ENCODE measurements around the gene PPARG.
"Not testable (repeated sequence)": the region's sequence is repeated elsewhere in the genome, so short reads cannot be mapped to it uniquely, and the experiment has no call there.

Gene PPARG

DNA sequence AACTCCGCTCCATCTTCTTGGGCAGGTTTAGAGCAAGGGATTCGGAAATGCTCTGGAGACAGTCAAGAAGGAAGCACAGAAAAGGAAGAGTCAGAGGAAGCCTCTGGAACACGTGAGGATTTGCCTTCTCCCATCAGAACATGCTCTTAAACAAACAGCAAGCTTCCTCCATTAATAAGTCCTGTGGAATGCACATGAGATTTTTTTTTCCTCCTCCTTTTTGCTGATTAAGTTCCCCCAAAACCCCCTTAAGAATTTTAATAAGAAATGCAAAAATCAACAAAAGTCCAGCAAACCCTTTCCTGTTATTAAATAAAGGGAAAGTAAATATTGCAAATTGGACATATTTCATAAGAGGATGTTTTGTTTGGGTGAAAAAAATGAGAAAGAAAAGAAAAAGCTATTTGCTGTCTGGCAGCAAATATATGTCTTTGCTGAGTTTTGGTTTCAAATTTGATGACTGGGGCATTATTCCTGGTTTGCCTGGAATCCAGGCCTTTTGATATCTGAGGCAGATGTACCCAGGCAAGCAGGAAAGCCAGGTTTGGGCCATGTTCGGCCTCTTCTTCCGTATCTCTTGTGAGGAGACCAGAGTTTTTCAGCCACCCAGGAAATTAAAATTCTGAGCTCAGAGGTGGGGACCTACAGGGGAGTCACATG is 187.5 kb downstream of the PPARG start:
- H3K36me3 ChIP-seq = no peaks in the 10 kb centered on the region
- H3K27me3 ChIP-seq (ENCODE audit: insufficient read depth, low read depth, severe bottlenecking) = no peaks in the 10 kb centered on the region
- no peak overlapping the region for H3K27ac ChIP-seq
- no peaks in the 10 kb centered on the region for H3K9me3 ChIP-seq (ENCODE audit: severe bottlenecking)
- H3K4me3 ChIP-seq (ENCODE audit: low read depth, low read length) = no peak overlapping the region
- no peak for DNase-seq
- no peak for TF ChIP-seq CTCF (IDR thresholded peaks at IDR 0.05; ENCODE audit: low read depth, low read length)

GRCh38 chr3:12477256-12477655 is 188.4 kb downstream of the PPARG start:
- no peak overlapping the region for H3K27ac ChIP-seq

DNA sequence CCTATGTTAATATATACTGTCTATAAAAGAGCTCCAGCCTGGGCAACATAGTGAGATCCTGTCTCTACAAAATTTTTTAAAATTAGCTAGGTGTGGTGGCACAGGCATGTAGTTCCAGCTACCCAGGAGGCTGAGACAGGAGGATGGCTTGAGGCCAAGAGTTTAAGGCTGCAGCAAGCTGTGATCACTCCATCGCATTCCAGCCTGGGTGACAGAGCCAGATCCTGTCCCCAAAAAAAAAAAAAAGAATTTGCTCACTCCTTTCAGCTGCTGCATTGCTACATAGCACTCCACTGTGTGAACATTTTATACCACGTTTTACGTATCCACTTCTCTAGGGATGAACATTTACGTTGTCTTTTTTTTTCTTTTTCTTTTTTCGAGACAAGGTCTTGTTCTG is 189.5 kb downstream of the PPARG start:
- no peaks in the 10 kb centered on the region for H3K9me3 ChIP-seq (ENCODE audit: severe bottlenecking)

More at GRCh38 chr3:12477256-12477655, 188.4 kb downstream of the PPARG start:
- Histone ChIP-seq H3K4me3 (ENCODE audit: low read depth, low read length) (no peak overlapping the region), H3K36me3 (no peaks in the 10 kb centered on the region), H3K9me3 (ENCODE audit: severe bottlenecking) (no peaks in the 10 kb centered on the region), H3K27me3 (ENCODE audit: insufficient read depth, low read depth, severe bottlenecking) (no peaks in the 10 kb centered on the region)
- no peak for DNase-seq
- no peak for TF ChIP-seq CTCF (IDR thresholded peaks at IDR 0.05; ENCODE audit: low read depth, low read length)

GRCh38 chr3:12479198-12479597 is 190.3 kb downstream of the PPARG start:
- not testable (repeated sequence) for H3K27ac ChIP-seq

More for the DNA sequence above, 189.5 kb downstream of the PPARG start:
- no peaks in the 10 kb centered on the region for H3K27me3 ChIP-seq (ENCODE audit: insufficient read depth, low read depth, severe bottlenecking)
- no peak overlapping the region for H3K27ac ChIP-seq
- no peak overlapping the region for H3K4me3 ChIP-seq (ENCODE audit: low read depth, low read length)
- DNase-seq = no peak
- H3K36me3 ChIP-seq = no peaks in the 10 kb centered on the region
- no peak for TF ChIP-seq CTCF (IDR thresholded peaks at IDR 0.05; ENCODE audit: low read depth, low read length)

DNA sequence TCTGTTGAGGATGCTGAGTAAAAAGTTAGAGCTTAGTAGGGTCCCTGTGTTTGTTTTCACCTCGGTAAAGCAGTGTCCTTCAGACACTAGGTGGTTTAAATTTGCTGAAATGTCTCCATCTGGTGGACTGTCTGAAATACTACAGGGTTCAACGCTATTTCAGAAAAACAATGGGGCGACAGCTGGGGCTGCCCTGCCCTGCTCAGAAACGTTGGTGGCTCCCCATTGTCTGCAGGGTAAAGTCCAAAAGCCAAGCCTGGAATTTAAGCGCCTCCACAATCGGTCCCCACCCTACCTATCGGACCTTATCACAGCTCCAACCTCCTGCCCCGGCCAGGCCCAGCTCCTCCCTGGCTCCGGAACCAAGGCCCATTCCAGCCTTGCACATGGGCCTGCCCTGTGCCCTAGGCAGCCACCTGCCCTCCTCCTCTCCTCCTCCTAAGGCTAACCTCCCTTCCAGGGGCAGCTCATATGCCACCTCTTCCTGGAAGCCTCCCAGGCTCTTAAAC is 191.1 kb downstream of the PPARG start:
- peak; percentile 47 for TF ChIP-seq CTCF (IDR thresholded peaks at IDR 0.05; ENCODE audit: low read depth, low read length)
- H3K27ac ChIP-seq = peak overlapping the region; percentile 42; the same call in 1 of the 2 replicates
- H3K36me3 ChIP-seq = no peaks in the 10 kb centered on the region
- no peaks in the 10 kb centered on the region for H3K27me3 ChIP-seq (ENCODE audit: insufficient read depth, low read depth, severe bottlenecking)
- peak; percentile 33 for DNase-seq
- H3K4me3 ChIP-seq (ENCODE audit: low read depth, low read length) = no peak overlapping the region
- no peaks in the 10 kb centered on the region for H3K9me3 ChIP-seq (ENCODE audit: severe bottlenecking)

More at GRCh38 chr3:12479198-12479597, 190.3 kb downstream of the PPARG start:
- H3K27me3 ChIP-seq (ENCODE audit: insufficient read depth, low read depth, severe bottlenecking); H3K36me3 ChIP-seq; H3K4me3 ChIP-seq (ENCODE audit: low read depth, low read length); H3K9me3 ChIP-seq (ENCODE audit: severe bottlenecking); DNase-seq: not testable (repeated sequence)

DNA sequence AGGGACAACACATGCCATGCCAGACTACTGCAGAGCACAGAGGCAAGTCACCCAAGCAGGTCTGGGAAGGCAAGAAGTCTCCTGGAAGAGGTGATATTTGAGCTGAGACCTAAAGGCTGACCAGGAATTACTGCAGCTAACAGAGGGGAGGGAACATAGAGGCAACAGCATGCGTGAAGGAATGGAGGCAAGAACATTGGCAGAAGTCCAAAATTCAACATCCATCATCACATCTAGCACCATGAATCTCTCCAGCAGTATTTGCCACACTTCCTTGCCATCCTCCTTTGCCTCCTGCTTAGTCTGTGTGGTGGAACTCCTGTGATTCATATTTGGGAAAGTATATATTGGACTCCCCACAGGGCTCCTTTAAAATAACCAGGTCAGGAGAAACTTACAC is 194.5 kb downstream of the PPARG start:
- H3K4me3 ChIP-seq (ENCODE audit: low read depth, low read length) = peak overlapping the region; percentile 87
- no peaks in the 10 kb centered on the region for H3K36me3 ChIP-seq
- no peak overlapping the region for H3K27ac ChIP-seq
- DNase-seq = no peak
- no peaks in the 10 kb centered on the region for H3K27me3 ChIP-seq (ENCODE audit: insufficient read depth, low read depth, severe bottlenecking)
- TF ChIP-seq CTCF (IDR thresholded peaks at IDR 0.05; ENCODE audit: low read depth, low read length) = no peak
- H3K9me3 ChIP-seq (ENCODE audit: severe bottlenecking) = no peaks in the 10 kb centered on the region

Data from WERI-Rb-1 (cell line).